IMR-90 (cell line): ENCODE data around the gene ABCC3. TPM values are rescaled to one million over a fixed set of nuclear protein-coding genes. Genes with fewer than 3 reads are reported as not detected.

ENCODE experiments used
- ATAC-seq: fragments of 200-7000 bp; cut with Tn5 transposase; 2 replicates; pipeline ENCODE4 v1.9.1; 2020; ENCODE audit warnings: low read depth, mild to moderate bottlenecking, moderate library complexity
- BruUV-seq: library from RNA; stranded (reverse); fragments of 400-500 nt; replicated peaks from 2 replicates; lab custom pipeline; 2021; lab: Mats Ljungman, UMichigan
- CTCF ChIA-PET: fragments of 300-600 bp; formaldehyde crosslinking; extraction: SDS; loops from one replicate; lab custom pipeline; 2021; ENCODE audit warnings: antibody characterized with exemption; lab: Yijun Ruan, JAX
- POLR2A ChIA-PET: fragments of 300-600 bp; sonication (Branson Sonifier 250); formaldehyde crosslinking; loops from one replicate; lab custom pipeline; 2022; ENCODE audit warnings: antibody characterized with exemption; ENCODE audit not compliant: unreplicated experiment; lab: Charles Lee
- DNase-seq: peaks from one replicate; pipeline ENCODE4 v3.0.0; 2013
- H2AFZ ChIP-seq: replicated peaks from 2 replicates; pipeline ENCODE3; 2013; ENCODE audit warnings: low read length, mild to moderate bottlenecking; ENCODE audit not compliant: poor library complexity
- H2AK5ac ChIP-seq: 2 replicates; pipeline ENCODE4 v1.6.1; 2013; ENCODE audit warnings: low read depth, low read length, inconsistent platforms
- H2AK9ac ChIP-seq: replicated peaks from 2 replicates; pipeline ENCODE3; 2013; ENCODE audit warnings: mild to moderate bottlenecking, low read depth, low read length, moderate library complexity; ENCODE audit not compliant: poor library complexity
- H2BK120ac ChIP-seq: 2 replicates; pipeline ENCODE4 v1.6.1; 2013; ENCODE audit warnings: low read depth, low read length, inconsistent platforms
- H2BK15ac ChIP-seq: 3 replicates; pipeline ENCODE4 v1.6.1; 2013; ENCODE audit warnings: low read depth, low read length, inconsistent platforms
- H2BK20ac ChIP-seq: 2 replicates; pipeline ENCODE4 v1.6.1; 2013; ENCODE audit warnings: low read depth, mild to moderate bottlenecking, inconsistent platforms, low read length, moderate library complexity
- H2BK5ac ChIP-seq: 2 replicates; pipeline ENCODE4 v1.6.1; 2013; ENCODE audit warnings: mild to moderate bottlenecking, low read depth, low read length, inconsistent platforms; ENCODE audit not compliant: poor library complexity, severe bottlenecking
- H3K14ac ChIP-seq: replicated peaks from 2 replicates; pipeline ENCODE4 v1.6.1; 2013; ENCODE audit warnings: low read depth, low read length, inconsistent platforms
- H3K18ac ChIP-seq: 2 replicates; pipeline ENCODE4 v1.6.1; 2013; ENCODE audit warnings: low read depth, low read length, control low read depth
- H3K23ac ChIP-seq: 2 replicates; pipeline ENCODE4 v1.6.1; 2013; ENCODE audit warnings: low read depth, low read length, inconsistent platforms
- H3K27ac ChIP-seq: 2 replicates; pipeline ENCODE4 v1.5.1; 2013; ENCODE audit warnings: mild to moderate bottlenecking, control low read depth, low read length; ENCODE audit not compliant: insufficient read depth
- H3K27me3 ChIP-seq: 2 replicates; pipeline ENCODE4 v1.6.1; 2013; ENCODE audit warnings: low read length; ENCODE audit not compliant: control insufficient read depth, insufficient read depth
- H3K36me3 ChIP-seq: 2 replicates; pipeline ENCODE4 v1.6.1; 2013; ENCODE audit warnings: low read length, mixed read lengths; ENCODE audit not compliant: control insufficient read depth, insufficient read depth
- H3K4ac ChIP-seq: 2 replicates; pipeline ENCODE4 v1.6.1; 2013; ENCODE audit warnings: low read depth, low read length, inconsistent platforms
- H3K4me1 ChIP-seq: 2 replicates; pipeline ENCODE4 v1.6.1; 2013; ENCODE audit warnings: low read length, mixed read lengths; ENCODE audit not compliant: control insufficient read depth, insufficient read depth
- H3K4me2 ChIP-seq: 2 replicates; pipeline ENCODE4 v1.6.1; 2013; ENCODE audit warnings: low read depth, mild to moderate bottlenecking, control low read depth, low read length, moderate library complexity
- H3K4me3 ChIP-seq: 2 replicates; pipeline ENCODE4 v1.5.1; 2013; ENCODE audit warnings: low read depth, mild to moderate bottlenecking, control low read depth, low read length, moderate library complexity; ENCODE audit not compliant: insufficient read depth
- H3K56ac ChIP-seq: 2 replicates; pipeline ENCODE4 v1.6.1; 2013; ENCODE audit warnings: low read length, inconsistent platforms; ENCODE audit not compliant: insufficient read depth; ENCODE audit errors: extremely low read depth
- H3K79me1 ChIP-seq, 2 experiments: 2 replicates each; pipeline ENCODE4 v1.6.1; 2013; ENCODE audit warnings: low read length in 2 of 2, inconsistent platforms in 1 of 2, low read depth in 1 of 2
- H3K9ac ChIP-seq: 2 replicates; pipeline ENCODE4 v1.6.1; 2013; ENCODE audit warnings: low read depth, low read length, control low read depth
- H3K9me1 ChIP-seq: 2 replicates; pipeline ENCODE4 v1.6.1; 2013; ENCODE audit warnings: low read length, inconsistent platforms; ENCODE audit not compliant: insufficient read depth
- H3K9me3 ChIP-seq: 2 replicates; pipeline ENCODE4 v1.6.1; 2013; ENCODE audit warnings: low read length; ENCODE audit not compliant: control insufficient read depth, insufficient read depth
- H4K20me1 ChIP-seq: 2 replicates; pipeline ENCODE4 v1.6.1; 2013; ENCODE audit warnings: low read length, inconsistent platforms; ENCODE audit not compliant: insufficient read depth
- H4K5ac ChIP-seq: 2 replicates; pipeline ENCODE4 v1.6.1; 2013; ENCODE audit warnings: mild to moderate bottlenecking, low read depth, low read length, control low read depth
- H4K8ac ChIP-seq, 2 experiments: 2 replicates each; pipeline ENCODE4 v1.6.1; 2013; ENCODE audit warnings: low read depth in 2 of 2, low read length in 2 of 2, control low read depth in 1 of 2, inconsistent platforms in 1 of 2
- H4K91ac ChIP-seq: 2 replicates; pipeline ENCODE4 v1.6.1; 2013; ENCODE audit warnings: low read depth, low read length, inconsistent platforms; ENCODE audit not compliant: insufficient read depth
- BHLHE40 ChIP-seq: fragments of 150-350 bp; IDR thresholded peaks from 2 replicates; pipeline ENCODE4 v1.6.1; 2016; ENCODE audit warnings: mild to moderate bottlenecking, low read depth, low read length
- CEBPB ChIP-seq: IDR thresholded peaks from 2 replicates; pipeline ENCODE4 v1.6.1; 2012; ENCODE audit warnings: low read depth, low read length, improper control_type of control experiment
- CHD1 ChIP-seq: IDR thresholded peaks from 2 replicates; pipeline ENCODE4 v1.6.1; 2012; ENCODE audit warnings: low read depth, low read length, improper control_type of control experiment
- CTCF ChIP-seq: conservative IDR thresholded peaks from 2 replicates; pipeline ENCODE4 v1.5.1; 2012; ENCODE audit warnings: mild to moderate bottlenecking, low read depth, low read length, improper control_type of control experiment
- ELK1 ChIP-seq: fragments of 150-350 bp; IDR thresholded peaks from 2 replicates; pipeline ENCODE4 v1.6.1; 2016; ENCODE audit warnings: low read depth, mild to moderate bottlenecking, low read length, moderate library complexity, borderline replicate concordance
- FOS ChIP-seq: fragments of 150-350 bp; IDR thresholded peaks from 2 replicates; pipeline ENCODE4 v1.6.1; 2016; ENCODE audit warnings: low read depth, low read length
- MAFK ChIP-seq: IDR thresholded peaks from 2 replicates; pipeline ENCODE4 v1.6.1; 2012; ENCODE audit warnings: low read depth, low read length, improper control_type of control experiment
- MAZ ChIP-seq: IDR thresholded peaks from 2 replicates; pipeline ENCODE4 v1.6.1; 2012; ENCODE audit warnings: low read depth, mild to moderate bottlenecking, low read length, improper control_type of control experiment, moderate library complexity, borderline replicate concordance
- MXI1 ChIP-seq: IDR thresholded peaks from 2 replicates; pipeline ENCODE4 v1.6.1; 2012; ENCODE audit warnings: low read depth, mild to moderate bottlenecking, low read length, moderate library complexity, borderline replicate concordance
- NFE2L2 ChIP-seq: fragments of 150-350 bp; IDR thresholded peaks from 2 replicates; pipeline ENCODE4 v1.6.1; 2016; ENCODE audit warnings: low read depth, mild to moderate bottlenecking, low read length
- POLR2A ChIP-seq: IDR thresholded peaks from 2 replicates; pipeline ENCODE4 v1.6.1; 2012; ENCODE audit warnings: mild to moderate bottlenecking, low read depth, low read length
- RAD21 ChIP-seq: IDR thresholded peaks from 2 replicates; pipeline ENCODE4 v1.6.1; 2012; ENCODE audit warnings: low read length, improper control_type of control experiment
- RCOR1 ChIP-seq: IDR thresholded peaks from 2 replicates; pipeline ENCODE4 v1.6.1; 2012; ENCODE audit warnings: mild to moderate bottlenecking, low read length, improper control_type of control experiment; ENCODE audit not compliant: insufficient replicate concordance
- RFX5 ChIP-seq: IDR thresholded peaks from 2 replicates; pipeline ENCODE4 v1.8.0; 2012; ENCODE audit warnings: low read depth, mild to moderate bottlenecking, low read length, moderate library complexity
- SMC3 ChIP-seq: fragments of 150-350 bp; IDR thresholded peaks from 2 replicates; pipeline ENCODE4 v1.6.1; 2016; ENCODE audit warnings: low read depth, mild to moderate bottlenecking, antibody characterized with exemption, low read length, moderate library complexity
- USF2 ChIP-seq: fragments of 150-350 bp; IDR thresholded peaks from 2 replicates; pipeline ENCODE4 v1.6.1; 2017; ENCODE audit warnings: mild to moderate bottlenecking, antibody characterized with exemption, low read length, low read depth
- WGBS, 2 experiments: methylation state at CpG; one replicate each; pipeline versions ENCODE4 v1.1.5 to v1.1.7; 2013; ENCODE audit warnings: missing lambda C conversion rate in 2 of 2; ENCODE audit not compliant: insufficient read length in 1 of 2; ENCODE audit errors: extremely low coverage in 2 of 2; 5-methylcytosine and 5-hydroxymethylcytosine counted together
- dilution Hi-C: fragments of 300-500 bp; cut with HindIII; formaldehyde crosslinking; loops from one replicate; pipeline ENCODE4 v1.14.3; 2018; ENCODE audit warnings: low sequenced_read_pairs; ENCODE audit not compliant: unreplicated experiment
- in situ Hi-C: fragments of 300-500 bp; cut with MboI; formaldehyde crosslinking; loops from 3 replicates; pipeline ENCODE4 v1.14.3; 2019; ENCODE audit warnings: low sequenced_read_pairs, inconsistent platforms, mixed read lengths
- intact Hi-C: fragments of 100-400 bp; cut with micrococcal nuclease; formaldehyde crosslinking; loops from 2 replicates; pipeline ENCODE4 v1.10.0; 2022
- polyA plus RNA-seq, 3 experiments: library from polyadenylated mRNA; depleted of rRNA; stranded (reverse); fragments of >200 nt; gene quantifications; 2 replicates each; pipeline ENCODE4 v1.2.3, GENCODE V29; 2012; ENCODE audit warnings: low replicate concordance in 1 of 3
- total RNA-seq: library from RNA; depleted of rRNA; stranded (reverse); fragments of >200 nt; gene quantifications from 2 replicates; pipeline ENCODE4 v1.2.3, GENCODE V29; 2012

ABCC3 gene
- total and polyA plus RNA-seq, 2 of the 4 experiments (the other 2 are of a cell fraction): 3.2 to 6.6 TPM

GRCh38 chr17:50603340-50603739 is 31.3 kb upstream of the ABCC3 start:
- 60% methylated on average over 2 of the region's 9 CpGs; no CpG with 5 or more reads in 1 of the 2 experiments for WGBS, 2 experiments
- TF ChIP-seq MAZ: no peak
- no peak for TF ChIP-seq CTCF
- no peak for TF ChIP-seq CHD1
- TF ChIP-seq USF2: no peak
- no peak for TF ChIP-seq RCOR1
- no peak for TF ChIP-seq SMC3
- no peak for TF ChIP-seq RFX5
- TF ChIP-seq NFE2L2: no peak
- TF ChIP-seq POLR2A: no peak
- TF ChIP-seq RAD21: no peak
- TF ChIP-seq FOS: no peak
- no peak for TF ChIP-seq MXI1
- no peak for TF ChIP-seq MAFK
- TF ChIP-seq BHLHE40: no peak
- no peak for TF ChIP-seq CEBPB
- TF ChIP-seq ELK1: no peak
- H4K91ac ChIP-seq: no peak overlapping the region
- H3K56ac ChIP-seq: no peak overlapping the region
- H2BK20ac ChIP-seq: no peak overlapping the region
- H3K9ac ChIP-seq: no peak overlapping the region
- BruUV-seq: no TSS peak
- H2AK5ac ChIP-seq: no peak overlapping the region
- dilution Hi-C loops (no loop called here), in situ Hi-C loops (no loop called here), intact Hi-C loops (no loop called here)
- H2BK120ac ChIP-seq: no peak overlapping the region
- H3K4me1 ChIP-seq: peaks cover 8% of the 10 kb centered on the region; the same call in 1 of the 2 replicates
- H3K36me3 ChIP-seq: no peaks in the 10 kb centered on the region
- no peak overlapping the region for H4K5ac ChIP-seq
- DNase-seq (no peak), ATAC-seq (no peak)
- no peak overlapping the region for H2AFZ ChIP-seq
- no peak overlapping the region for H3K4me2 ChIP-seq
- no peak overlapping the region for H2BK15ac ChIP-seq
- H3K4me3 ChIP-seq: no peak overlapping the region
- no peak overlapping the region for H3K27ac ChIP-seq
- no peak overlapping the region for H3K4ac ChIP-seq
- no peak overlapping the region for H2AK9ac ChIP-seq
- H3K9me3 ChIP-seq: no peaks in the 10 kb centered on the region
- H3K23ac ChIP-seq: no peak overlapping the region
- H3K14ac ChIP-seq: no peak overlapping the region
- peaks cover 57% of the 10 kb centered on the region for H3K27me3 ChIP-seq
- ChIA-PET POLR2A (no interaction called here), CTCF (interaction anchor here (0.5 kb wide), 1 partner anchor 20 kb away, joined by 3 read pairs; no protein-coding TSS in a partner anchor)
- no peak overlapping the region for H2BK5ac ChIP-seq
- H4K20me1 ChIP-seq: no peaks in the 10 kb centered on the region
- no peak overlapping the region for H3K18ac ChIP-seq
- H4K8ac ChIP-seq: no peak overlapping the region
- H3K79me1 ChIP-seq: no peaks in the 10 kb centered on the region
- no peaks in the 10 kb centered on the region for H3K9me1 ChIP-seq
